Kidney glomerular epithelial cell (primary cell): ENCODE measurements around the gene DHX9.

Experiments
- DNase-seq: peaks from one replicate; lab custom pipeline; 2025; lab: John Stamatoyannopoulos, UW

Gene DHX9

GRCh38 chr1:182839209-182840066 is at the start of gene DHX9:
TSS of gene DHX9 (plus strand) at chr1:182839347. CDS start at chr1:182842567, 3,220 bp downstream.
- DNase-seq: peak; percentile 67

- no peak for DNase-seq
These were observed 47.6 kb upstream of the DHX9 start for GRCh38 chr1:182791281-182792179.

- no peak for DNase-seq
These were observed 45.1 kb upstream of the DHX9 start for GRCh38 chr1:182794091-182794490.

GRCh38 chr1:182794676-182795201 is 44.4 kb upstream of the DHX9 start:
- no peak for DNase-seq

GRCh38 chr1:182795563-182796228 is 43.5 kb upstream of the DHX9 start:
- no peak for DNase-seq

- no peak for DNase-seq
These were observed 36.9 kb upstream of the DHX9 start for GRCh38 chr1:182802006-182802803.

GRCh38 chr1:182803846-182804245 is 35.3 kb upstream of the DHX9 start:
- DNase-seq: no peak

- no peak for DNase-seq
These were observed 33.0 kb upstream of the DHX9 start for GRCh38 chr1:182806015-182806678.

GRCh38 chr1:182807907-182808306 is 31.2 kb upstream of the DHX9 start:
- no peak for DNase-seq

- DNase-seq: no peak
These were observed 29.7 kb upstream of the DHX9 start for GRCh38 chr1:182809414-182809957.

GRCh38 chr1:182811975-182812722 is 27.0 kb upstream of the DHX9 start:
- no peak for DNase-seq

GRCh38 chr1:182816863-182817262 is 22.3 kb upstream of the DHX9 start:
- DNase-seq: no peak

- no peak for DNase-seq
These were observed 21.3 kb upstream of the DHX9 start for GRCh38 chr1:182817802-182818201.

GRCh38 chr1:182823220-182823619 is 15.9 kb upstream of the DHX9 start:
- DNase-seq: no peak

GRCh38 chr1:182826892-182827291 is 12.3 kb upstream of the DHX9 start:
- no peak for DNase-seq

GRCh38 chr1:182829285-182829932 is 9.7 kb upstream of the DHX9 start:
- DNase-seq: no peak

GRCh38 chr1:182833271-182833670 is 5.9 kb upstream of the DHX9 start:
- DNase-seq: peak; percentile 76

- DNase-seq: no peak
These were observed 4.8 kb upstream of the DHX9 start for GRCh38 chr1:182834326-182834725.

GRCh38 chr1:182835806-182836205 is 3.3 kb upstream of the DHX9 start:
- DNase-seq: no peak
